ENCODE results near the gene TSEN15.

The TSEN15 gene

GRCh38 chr1:184061396-184062003, 10.0 kb downstream of the TSEN15 start:
- Histone ChIP-seq H3K9me3 (ENCODE audit: control insufficient read depth, insufficient read depth, low read length) (no peaks in the 10 kb centered on the region), H3F3A (ENCODE audit: control insufficient read depth, insufficient read depth) (no peaks in the 10 kb centered on the region), H4K20me1 (ENCODE audit: control insufficient read depth, insufficient read depth, low read depth, low read length) (no peaks in the 10 kb centered on the region), H3K4me1 (ENCODE audit: control insufficient read depth, low read length) (no peaks in the 10 kb centered on the region), H3K27me3 (ENCODE audit: control insufficient read depth, low read length) (no peaks in the 10 kb centered on the region), H3K79me2 (ENCODE audit: control insufficient read depth, low read length) (no peaks in the 10 kb centered on the region), H3K4me2 (ENCODE audit: low read length) (no peak overlapping the region), H3K4me3 (ENCODE audit: low read length) (no peak overlapping the region), H3K9me2 (replicated peaks; ENCODE audit: control insufficient read depth, low read length) (no peaks in the 10 kb centered on the region), H3K27ac (ENCODE audit: low read depth, low read length) (no peak overlapping the region), H3K36me3 (ENCODE audit: control insufficient read depth, low read length) (peaks cover 18% of the 10 kb centered on the region)
- TF ChIP-seq CTCF (IDR thresholded peaks at IDR 0.05; ENCODE audit: low read depth, low read length, poor library complexity, severe bottlenecking) (no peak), EZH2phosphoT487 (IDR thresholded peaks at IDR 0.05; ENCODE audit: borderline replicate concordance, low read length) (no peak)

GRCh38 chr1:184062640-184063286, 11.2 kb downstream of the TSEN15 start:
- Histone ChIP-seq H3K79me2 (ENCODE audit: control insufficient read depth, low read length) (no peaks in the 10 kb centered on the region), H3K36me3 (ENCODE audit: control insufficient read depth, low read length) (peaks cover 17% of the 10 kb centered on the region), H3K27ac (ENCODE audit: low read depth, low read length) (no peak overlapping the region), H3K4me2 (ENCODE audit: low read length) (no peak overlapping the region), H3K9me3 (ENCODE audit: control insufficient read depth, insufficient read depth, low read length) (no peaks in the 10 kb centered on the region), H3K4me1 (ENCODE audit: control insufficient read depth, low read length) (no peaks in the 10 kb centered on the region), H4K20me1 (ENCODE audit: control insufficient read depth, insufficient read depth, low read depth, low read length) (no peaks in the 10 kb centered on the region), H3K4me3 (ENCODE audit: low read length) (no peak overlapping the region), H3K9me2 (replicated peaks; ENCODE audit: control insufficient read depth, low read length) (no peaks in the 10 kb centered on the region), H3K27me3 (ENCODE audit: control insufficient read depth, low read length) (no peaks in the 10 kb centered on the region), H3F3A (ENCODE audit: control insufficient read depth, insufficient read depth) (no peaks in the 10 kb centered on the region)
- no peak for TF ChIP-seq EZH2phosphoT487 (IDR thresholded peaks at IDR 0.05; ENCODE audit: borderline replicate concordance, low read length)
- no peak for TF ChIP-seq CTCF (IDR thresholded peaks at IDR 0.05; ENCODE audit: low read depth, low read length, poor library complexity, severe bottlenecking)

GRCh38 chr1:184065559-184065958, 14.0 kb downstream of the TSEN15 start:
- Histone ChIP-seq H3K9me2 (replicated peaks; ENCODE audit: control insufficient read depth, low read length) (no peaks in the 10 kb centered on the region), H3F3A (ENCODE audit: control insufficient read depth, insufficient read depth) (no peaks in the 10 kb centered on the region), H3K79me2 (ENCODE audit: control insufficient read depth, low read length) (no peaks in the 10 kb centered on the region), H3K27ac (ENCODE audit: low read depth, low read length) (no peak overlapping the region), H3K4me3 (ENCODE audit: low read length) (no peak overlapping the region), H3K9me3 (ENCODE audit: control insufficient read depth, insufficient read depth, low read length) (no peaks in the 10 kb centered on the region), H3K4me2 (ENCODE audit: low read length) (no peak overlapping the region), H3K4me1 (ENCODE audit: control insufficient read depth, low read length) (no peaks in the 10 kb centered on the region), H3K36me3 (ENCODE audit: control insufficient read depth, low read length) (peaks cover 5% of the 10 kb centered on the region; the same call in 1 of the 2 replicates), H3K27me3 (ENCODE audit: control insufficient read depth, low read length) (no peaks in the 10 kb centered on the region), H4K20me1 (ENCODE audit: control insufficient read depth, insufficient read depth, low read depth, low read length) (no peaks in the 10 kb centered on the region)
- TF ChIP-seq EZH2phosphoT487 (IDR thresholded peaks at IDR 0.05; ENCODE audit: borderline replicate concordance, low read length) (no peak), CTCF (IDR thresholded peaks at IDR 0.05; ENCODE audit: low read depth, low read length, poor library complexity, severe bottlenecking) (no peak)
